Activated T-cell treated with anti-CD3 and anti-CD28 coated beads, Interleukin-2, amount 50 U/mL, for 24 hours (primary cell): ENCODE measurements around the gene DDAH1.

Experiments
- DNase-seq: peaks from one replicate; pipeline ENCODE4 v3.0.0-alpha.2; 2020
- H3K27ac Mint-ChIP-seq: 2 replicates; pipeline ENCODE4 v1.8.0; 2020; ENCODE audit warnings: mild to moderate bottlenecking, mixed read lengths
- H3K27me3 Mint-ChIP-seq: 2 replicates; pipeline ENCODE4 v1.8.0; 2020; ENCODE audit warnings: mixed read lengths
- H3K36me3 Mint-ChIP-seq: 2 replicates; pipeline ENCODE4 v1.8.0; 2020; ENCODE audit warnings: low read depth, mixed read lengths
- H3K4me1 Mint-ChIP-seq: 2 replicates; pipeline ENCODE4 v1.8.0; 2020; ENCODE audit warnings: low read depth, mixed read lengths
- H3K4me3 Mint-ChIP-seq: 2 replicates; pipeline ENCODE4 v1.8.0; 2020; ENCODE audit warnings: mild to moderate bottlenecking, moderate library complexity, mixed read lengths
- H3K9me3 Mint-ChIP-seq: 2 replicates; pipeline ENCODE4 v1.8.0; 2020; ENCODE audit warnings: mixed read lengths

The DDAH1 gene

DNA sequence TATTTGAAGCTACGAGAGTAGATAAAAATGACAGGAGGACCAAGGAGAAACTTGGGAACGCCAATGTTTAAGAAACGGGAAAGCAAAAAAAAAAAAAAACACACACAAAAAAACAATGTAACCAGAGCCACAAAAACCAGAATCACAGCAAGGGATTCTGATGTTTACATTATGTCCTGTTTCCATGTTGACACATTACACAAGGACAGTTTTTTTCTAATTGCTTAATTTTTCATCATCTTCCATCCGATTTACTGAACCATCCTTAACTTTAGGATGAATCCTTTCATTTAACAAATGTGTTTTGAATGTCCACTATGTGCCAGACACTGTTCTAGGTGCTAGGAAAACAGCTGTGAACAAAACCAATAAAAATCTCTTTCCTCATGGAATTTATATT, 187.2 kb downstream of the DDAH1 start:
- peaks cover 17% of the 10 kb centered on the region for H3K27me3 Mint-ChIP-seq
- H3K9me3 Mint-ChIP-seq = no peaks in the 10 kb centered on the region
- DNase-seq = no peak
- no peak overlapping the region for H3K4me3 Mint-ChIP-seq
- no peak overlapping the region for H3K27ac Mint-ChIP-seq
- peaks cover 46% of the 10 kb centered on the region for H3K4me1 Mint-ChIP-seq
- peaks cover 30% of the 10 kb centered on the region for H3K36me3 Mint-ChIP-seq

DNA sequence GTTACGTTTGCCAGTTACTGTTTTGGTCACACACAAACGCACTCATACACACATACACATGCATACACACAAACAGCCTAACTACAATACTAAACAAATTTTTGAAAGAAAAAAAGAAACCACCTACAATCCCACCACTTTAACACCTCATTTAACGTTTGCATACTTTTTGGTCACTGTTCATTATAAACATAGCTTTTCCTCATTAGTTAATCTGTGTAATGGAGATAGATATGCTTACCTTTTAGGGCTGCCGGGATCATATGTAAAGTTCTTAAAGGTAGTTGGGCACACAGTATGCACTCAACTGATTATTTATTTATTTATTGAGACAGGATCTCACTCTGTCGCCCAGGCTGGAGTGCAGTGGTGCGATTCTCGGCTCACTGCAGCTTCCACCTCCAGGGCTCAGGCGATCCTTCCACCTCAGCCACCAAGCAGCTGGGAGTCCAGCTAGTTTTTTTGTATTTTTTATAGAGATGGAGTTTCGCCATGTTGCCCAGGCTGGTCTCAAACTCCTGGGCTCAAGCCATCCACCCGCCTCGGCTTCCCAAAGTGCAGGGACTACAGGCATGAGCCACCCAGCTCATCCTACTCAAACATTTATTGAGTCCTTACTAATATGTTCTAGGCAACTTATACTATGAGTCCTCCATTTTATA, 187.8 kb downstream of the DDAH1 start:
- peak overlapping the region; percentile 86 for H3K4me3 Mint-ChIP-seq
- no peak for DNase-seq
- H3K27me3 Mint-ChIP-seq = peaks cover 11% of the 10 kb centered on the region
- peak overlapping the region; percentile 95 for H3K27ac Mint-ChIP-seq
- H3K36me3 Mint-ChIP-seq = peaks cover 33% of the 10 kb centered on the region
- H3K9me3 Mint-ChIP-seq = no peaks in the 10 kb centered on the region
- H3K4me1 Mint-ChIP-seq = peaks cover 49% of the 10 kb centered on the region

DNA sequence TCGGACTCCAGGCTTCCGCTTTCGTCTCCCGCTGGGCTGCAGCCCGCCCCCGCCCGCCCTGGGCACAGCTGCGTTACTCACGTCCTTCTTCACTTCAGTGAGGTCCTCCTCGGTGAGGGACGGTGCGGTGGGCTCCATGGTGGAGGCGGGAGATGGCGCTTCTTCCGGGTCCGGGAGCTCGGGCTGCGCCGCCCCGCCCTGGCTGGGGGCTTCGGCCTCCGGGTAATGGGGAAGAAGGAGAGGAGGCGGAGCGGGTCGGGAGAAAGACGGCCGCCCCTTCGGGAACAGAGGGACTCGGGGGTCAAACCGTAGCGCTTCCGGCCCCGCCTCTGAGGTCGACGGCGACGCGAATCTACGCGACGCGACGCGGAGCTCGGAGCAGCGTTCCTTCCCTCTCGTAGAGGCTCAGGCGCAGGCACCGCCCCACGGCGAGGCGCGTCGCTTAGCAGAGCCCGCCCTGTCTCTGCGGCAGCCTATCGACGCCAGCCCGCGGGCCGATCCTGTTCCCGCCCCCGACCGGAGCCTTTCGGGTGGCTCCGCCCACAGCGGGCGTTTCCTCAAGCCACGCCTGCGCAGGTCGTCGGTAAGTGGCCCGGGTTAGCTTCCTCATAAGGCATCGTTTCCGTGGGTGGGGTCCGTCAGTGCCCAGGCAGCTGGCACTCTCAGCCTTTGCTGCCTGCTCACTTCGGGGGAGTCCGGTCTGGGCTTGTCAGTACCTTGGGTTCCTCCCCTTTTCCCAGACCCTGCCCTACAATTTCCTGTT, 188.6 kb downstream of the DDAH1 start, which contains the start of gene BCL10:
TSS of gene BCL10 (minus strand) at position 418 of the 763 bp plus-strand sequence. CDS start at position 138, 280 bp downstream.
- Mint-ChIP-seq H3K4me3 (peak within 1 kb of the TSS; percentile 86), H3K27me3 (peaks cover 7% of the 10 kb centered on the region), H3K4me1 (peaks cover 56% of the 10 kb centered on the region), H3K36me3 (peaks cover 40% of the 10 kb centered on the region), H3K9me3 (no peaks in the 10 kb centered on the region), H3K27ac (peak within 1 kb of the TSS; percentile 95)
- peak; percentile 98 for DNase-seq

DNA sequence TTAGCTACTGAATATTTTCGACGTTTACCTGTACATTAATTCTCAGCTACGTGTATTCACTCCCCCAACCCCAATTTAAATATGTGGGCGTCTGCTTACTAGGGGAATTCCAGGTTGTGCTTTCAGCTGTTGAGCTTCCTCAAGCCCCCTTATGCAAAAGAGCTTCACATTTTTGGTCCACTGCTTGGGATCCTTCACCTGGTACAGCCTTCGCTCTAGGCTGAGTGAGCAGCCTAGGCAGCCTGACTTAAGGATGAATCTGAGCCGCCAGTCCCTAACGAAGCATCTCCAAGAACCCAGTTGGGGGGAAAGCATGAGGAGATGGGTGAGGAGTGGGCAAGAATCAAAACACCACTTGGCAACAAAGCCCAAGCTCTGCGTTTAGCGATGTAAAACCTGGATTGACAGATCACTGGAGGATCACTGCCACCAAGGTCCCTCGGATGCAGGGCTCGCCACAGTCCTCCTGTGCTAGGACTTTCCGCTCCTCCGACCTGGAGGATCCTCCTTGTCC, 189.2 kb downstream of the DDAH1 start:
- peaks cover 62% of the 10 kb centered on the region for H3K4me1 Mint-ChIP-seq
- DNase-seq = no peak
- H3K36me3 Mint-ChIP-seq = peaks cover 46% of the 10 kb centered on the region
- H3K4me3 Mint-ChIP-seq = peak overlapping the region; percentile 86
- H3K9me3 Mint-ChIP-seq = no peaks in the 10 kb centered on the region
- H3K27ac Mint-ChIP-seq = peak overlapping the region; percentile 95
- H3K27me3 Mint-ChIP-seq = peaks cover 4% of the 10 kb centered on the region

DNA sequence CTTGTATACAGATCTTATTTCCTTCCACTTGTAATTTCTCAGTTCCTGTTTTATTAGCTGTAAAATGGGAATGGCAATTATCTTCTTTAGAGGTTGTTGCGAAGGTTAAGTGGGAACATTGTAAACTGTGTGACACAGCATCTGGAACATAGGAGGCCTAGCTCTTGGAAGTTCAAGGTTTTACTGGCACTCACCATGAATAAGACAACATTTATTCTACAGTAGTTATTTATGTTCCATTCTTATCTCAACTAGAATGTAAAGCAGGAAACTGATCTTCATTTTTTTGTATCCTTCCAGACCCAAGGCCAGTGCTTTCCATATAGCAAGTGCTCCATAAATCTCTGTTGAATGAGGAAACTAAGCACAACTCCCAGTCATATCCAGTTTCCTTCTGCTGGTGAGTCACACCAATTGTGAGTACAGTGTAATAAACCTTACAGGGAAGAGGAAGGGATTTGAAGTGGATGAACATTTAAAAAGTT, 189.9 kb downstream of the DDAH1 start:
- Mint-ChIP-seq H3K27me3 (no peaks in the 10 kb centered on the region), H3K4me3 (peak overlapping the region; percentile 86), H3K36me3 (peaks cover 54% of the 10 kb centered on the region), H3K27ac (peak overlapping the region; percentile 95), H3K4me1 (peaks cover 67% of the 10 kb centered on the region), H3K9me3 (no peaks in the 10 kb centered on the region)
- DNase-seq = no peak

DNA sequence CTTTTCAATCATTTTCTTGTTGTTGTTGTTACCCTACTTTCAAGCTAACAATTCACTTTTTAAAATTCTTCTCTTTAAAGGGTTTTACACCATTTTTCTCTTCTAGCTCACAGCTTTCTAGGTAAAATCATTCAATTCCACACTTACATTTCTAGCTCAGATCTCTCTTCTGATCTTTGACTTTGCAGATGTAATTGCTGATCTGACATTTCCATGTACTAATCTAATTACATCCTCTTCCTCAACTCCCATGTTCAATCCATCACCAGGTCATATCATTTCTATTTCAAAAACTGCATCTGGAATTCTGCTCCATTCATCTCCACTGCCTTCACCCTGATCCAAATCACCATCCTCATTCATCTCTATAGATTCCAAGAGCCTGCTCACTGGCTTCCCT, 191.6 kb downstream of the DDAH1 start:
- DNase-seq = no peak
- Mint-ChIP-seq H3K4me3 (no peak overlapping the region), H3K27ac (peak overlapping the region; percentile 0), H3K9me3 (no peaks in the 10 kb centered on the region), H3K4me1 (peaks cover 56% of the 10 kb centered on the region), H3K36me3 (peaks cover 67% of the 10 kb centered on the region), H3K27me3 (no peaks in the 10 kb centered on the region)

DNA sequence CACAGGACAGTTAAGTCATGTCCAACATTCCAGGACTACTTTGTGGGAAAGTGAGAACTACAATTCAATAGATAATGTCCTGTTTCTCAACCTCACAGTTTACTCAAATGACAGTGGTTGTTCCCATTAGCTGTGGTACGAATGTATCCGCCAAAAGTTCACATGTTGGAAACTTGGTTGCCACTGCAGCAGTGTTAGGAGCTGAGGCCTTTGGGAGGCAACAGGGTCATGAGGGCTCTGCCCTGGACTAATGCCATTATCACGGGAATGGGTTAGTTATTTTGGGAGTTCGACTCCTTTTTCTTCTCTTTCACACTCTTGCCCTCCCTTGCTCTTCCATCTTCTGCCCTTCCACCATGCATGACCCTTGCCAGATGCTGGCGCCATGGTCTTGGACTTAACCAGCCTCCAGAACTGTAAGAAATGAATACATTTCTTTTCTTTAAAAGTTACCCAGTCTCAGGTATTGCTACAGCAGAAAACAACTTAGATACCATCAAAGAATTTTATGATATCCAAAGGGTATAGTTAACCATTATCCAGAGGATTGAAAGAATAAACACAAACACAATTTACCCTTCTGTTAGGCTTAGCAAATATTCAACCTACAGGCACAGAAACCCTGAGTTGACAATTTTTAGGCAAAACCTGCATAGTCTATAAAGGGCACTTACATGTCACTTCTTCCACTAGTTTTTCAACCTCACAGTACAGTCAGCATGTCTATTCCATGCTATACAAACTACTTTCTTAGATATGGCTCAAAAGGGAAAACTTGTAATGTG, 196.0 kb downstream of the DDAH1 start:
- Mint-ChIP-seq H3K4me3 (no peak overlapping the region), H3K27ac (no peak overlapping the region)
- no peak for DNase-seq

More for the DNA sequence above, 196.0 kb downstream of the DDAH1 start:
- peaks cover 41% of the 10 kb centered on the region for H3K4me1 Mint-ChIP-seq
- H3K9me3 Mint-ChIP-seq = no peaks in the 10 kb centered on the region
- no peaks in the 10 kb centered on the region for H3K27me3 Mint-ChIP-seq
- peaks cover 81% of the 10 kb centered on the region for H3K36me3 Mint-ChIP-seq
